Hepatocyte (in vitro differentiated cells): ENCODE data around the gene SFT2D1. TPM values are rescaled to one million over a fixed set of nuclear protein-coding genes. Genes with fewer than 3 reads are reported as not detected.

Experiments
- DNase-seq: peaks from one replicate; pipeline ENCODE4 v3.0.0-alpha.2; 2016; ENCODE audit warnings: low spot score
- H2AFZ ChIP-seq: fragments of 200-600 bp; sonication (generic); 2 replicates; pipeline ENCODE4 v1.6.0; 2016; ENCODE audit warnings: antibody characterized with exemption, mild to moderate bottlenecking
- H3K27ac ChIP-seq: fragments of 200-600 bp; sonication (generic); 2 replicates; pipeline ENCODE4 v1.5.1; 2016; ENCODE audit warnings: mild to moderate bottlenecking
- H3K27me3 ChIP-seq: fragments of 200-600 bp; sonication (generic); 2 replicates; pipeline ENCODE4 v1.6.1; 2016
- H3K36me3 ChIP-seq: fragments of 200-600 bp; sonication (generic); replicated peaks from 2 replicates; pipeline ENCODE4 v1.5.1; 2016; ENCODE audit warnings: low read depth; ENCODE audit not compliant: insufficient read depth
- H3K4me1 ChIP-seq: fragments of 200-600 bp; sonication (generic); 2 replicates; pipeline ENCODE4 v1.5.1; 2016; ENCODE audit warnings: mild to moderate bottlenecking, moderate library complexity; ENCODE audit not compliant: insufficient read depth
- H3K4me2 ChIP-seq: fragments of 200-600 bp; sonication (generic); 2 replicates; pipeline ENCODE4 v1.6.0; 2016
- H3K4me3 ChIP-seq: fragments of 200-600 bp; sonication (generic); 2 replicates; pipeline ENCODE4 v1.5.1; 2016; ENCODE audit warnings: mild to moderate bottlenecking
- H3K79me2 ChIP-seq: fragments of 200-600 bp; sonication (generic); 2 replicates; pipeline ENCODE4 v1.6.0; 2017; ENCODE audit warnings: mild to moderate bottlenecking
- H3K9me2 ChIP-seq: fragments of 200-600 bp; sonication (generic); replicated peaks from 2 replicates; pipeline ENCODE4 v1.6.0; 2017; ENCODE audit warnings: mild to moderate bottlenecking; ENCODE audit not compliant: insufficient read depth
- H3K9me3 ChIP-seq: fragments of 200-600 bp; sonication (generic); 2 replicates; pipeline ENCODE4 v1.5.1; 2016; ENCODE audit warnings: low read depth, mild to moderate bottlenecking
- H4K20me1 ChIP-seq: fragments of 200-600 bp; sonication (generic); 2 replicates; pipeline ENCODE4 v1.6.0; 2016; ENCODE audit warnings: mild to moderate bottlenecking; ENCODE audit not compliant: insufficient read depth, poor library complexity, severe bottlenecking
- EZH2 ChIP-seq: fragments of 200-600 bp; sonication (generic); IDR thresholded peaks from 2 replicates; pipeline ENCODE4 v1.6.1; 2016; ENCODE audit warnings: antibody characterized with exemption, mild to moderate bottlenecking, borderline replicate concordance
- EZH2phosphoT487 ChIP-seq: fragments of 200-600 bp; sonication (generic); IDR thresholded peaks from one replicate; pipeline ENCODE4 v1.6.1; 2018; ENCODE audit warnings: antibody characterized with exemption, mild to moderate bottlenecking, low read depth, moderate library complexity; ENCODE audit not compliant: unreplicated experiment, severe bottlenecking
- WGBS: methylation state at CpG from one replicate; pipeline ENCODE4 v1.1.6; 2016; ENCODE audit warnings: low lambda C conversion rate; ENCODE audit errors: missing lambda C conversion rate; 5-methylcytosine and 5-hydroxymethylcytosine counted together
- polyA plus RNA-seq: library from polyadenylated mRNA; unstranded; fragments of >200 nt; fragmentation: Nextera tagmentation; extraction: Ambion mirVana; gene quantifications from 2 replicates; pipeline ENCODE4 v1.2.1, GENCODE V29; 2016
- total RNA-seq: library from RNA; depleted of rRNA; stranded (reverse); fragments of >200 nt; gene quantifications from 2 replicates; pipeline ENCODE4 v1.2.3, GENCODE V29; 2014
- TF ChIP-seq, protein P1 (sequence below): fragments of 200-600 bp; sonication (generic); IDR thresholded peaks from 2 replicates; pipeline ENCODE4 v1.5.1; 2016; ENCODE audit warnings: antibody characterized with exemption, mild to moderate bottlenecking; ENCODE audit not compliant: poor library complexity

SFT2D1 gene
- total and polyA plus RNA-seq, 2 experiments from 2014 or later = 51.6 to 83.0 TPM

DNA sequence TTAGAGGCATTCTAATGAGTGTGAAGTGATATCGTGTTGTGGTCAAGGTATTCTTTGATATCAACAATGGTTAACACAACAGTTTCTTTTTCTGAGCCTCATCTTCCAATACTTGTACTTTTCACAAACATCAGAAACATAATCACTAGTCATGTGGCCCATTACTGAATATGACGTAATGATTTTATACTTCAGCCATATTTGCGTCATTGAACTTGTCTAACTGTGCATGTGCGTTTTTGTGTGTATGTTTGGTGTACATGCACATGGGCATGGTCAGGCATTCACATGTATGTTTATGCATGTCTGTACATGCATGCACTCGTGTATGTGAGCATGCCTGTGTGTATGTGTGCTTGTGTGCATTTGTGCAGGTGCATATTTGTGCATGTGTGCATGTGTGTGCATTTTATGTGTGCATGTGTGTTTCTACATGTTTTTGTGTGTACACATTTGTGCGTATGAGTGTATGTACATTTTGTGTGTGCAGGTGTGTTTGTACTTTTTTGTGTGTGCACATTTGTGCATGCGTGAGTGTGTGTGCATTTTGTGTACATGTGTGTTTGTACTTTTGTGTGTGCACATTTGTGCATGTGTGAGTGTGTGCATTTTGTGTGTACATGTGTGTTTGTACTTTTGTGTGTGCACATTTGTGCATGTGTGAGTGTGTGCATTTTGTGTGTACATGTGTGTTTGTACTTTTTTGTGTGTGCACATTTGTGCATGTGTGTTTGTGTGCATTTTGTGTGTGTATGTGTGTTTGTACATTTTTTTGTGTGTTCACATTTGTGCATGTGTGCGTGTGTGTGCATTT lies 63.6 kb downstream of the SFT2D1 start:
- Histone ChIP-seq H3K9me3 (no peaks in the 10 kb centered on the region), H2AFZ (no peak overlapping the region), H3K4me1 (no peaks in the 10 kb centered on the region), H3K36me3 (no peaks in the 10 kb centered on the region), H4K20me1 (no peaks in the 10 kb centered on the region), H3K27me3 (peaks cover 12% of the 10 kb centered on the region), H3K27ac (no peak overlapping the region), H3K9me2 (no peaks in the 10 kb centered on the region), H3K79me2 (no peaks in the 10 kb centered on the region), H3K4me2 (no peak overlapping the region), H3K4me3 (no peak overlapping the region)
- no peak for DNase-seq
- TF ChIP-seq EZH2 (no peak), EZH2phosphoT487 (no peak)
- TF ChIP-seq, protein P1, sequence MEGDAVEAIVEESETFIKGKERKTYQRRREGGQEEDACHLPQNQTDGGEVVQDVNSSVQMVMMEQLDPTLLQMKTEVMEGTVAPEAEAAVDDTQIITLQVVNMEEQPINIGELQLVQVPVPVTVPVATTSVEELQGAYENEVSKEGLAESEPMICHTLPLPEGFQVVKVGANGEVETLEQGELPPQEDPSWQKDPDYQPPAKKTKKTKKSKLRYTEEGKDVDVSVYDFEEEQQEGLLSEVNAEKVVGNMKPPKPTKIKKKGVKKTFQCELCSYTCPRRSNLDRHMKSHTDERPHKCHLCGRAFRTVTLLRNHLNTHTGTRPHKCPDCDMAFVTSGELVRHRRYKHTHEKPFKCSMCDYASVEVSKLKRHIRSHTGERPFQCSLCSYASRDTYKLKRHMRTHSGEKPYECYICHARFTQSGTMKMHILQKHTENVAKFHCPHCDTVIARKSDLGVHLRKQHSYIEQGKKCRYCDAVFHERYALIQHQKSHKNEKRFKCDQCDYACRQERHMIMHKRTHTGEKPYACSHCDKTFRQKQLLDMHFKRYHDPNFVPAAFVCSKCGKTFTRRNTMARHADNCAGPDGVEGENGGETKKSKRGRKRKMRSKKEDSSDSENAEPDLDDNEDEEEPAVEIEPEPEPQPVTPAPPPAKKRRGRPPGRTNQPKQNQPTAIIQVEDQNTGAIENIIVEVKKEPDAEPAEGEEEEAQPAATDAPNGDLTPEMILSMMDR = no peak
- 87% methylated on average over 8 of the region's 8 CpGs for WGBS

DNA sequence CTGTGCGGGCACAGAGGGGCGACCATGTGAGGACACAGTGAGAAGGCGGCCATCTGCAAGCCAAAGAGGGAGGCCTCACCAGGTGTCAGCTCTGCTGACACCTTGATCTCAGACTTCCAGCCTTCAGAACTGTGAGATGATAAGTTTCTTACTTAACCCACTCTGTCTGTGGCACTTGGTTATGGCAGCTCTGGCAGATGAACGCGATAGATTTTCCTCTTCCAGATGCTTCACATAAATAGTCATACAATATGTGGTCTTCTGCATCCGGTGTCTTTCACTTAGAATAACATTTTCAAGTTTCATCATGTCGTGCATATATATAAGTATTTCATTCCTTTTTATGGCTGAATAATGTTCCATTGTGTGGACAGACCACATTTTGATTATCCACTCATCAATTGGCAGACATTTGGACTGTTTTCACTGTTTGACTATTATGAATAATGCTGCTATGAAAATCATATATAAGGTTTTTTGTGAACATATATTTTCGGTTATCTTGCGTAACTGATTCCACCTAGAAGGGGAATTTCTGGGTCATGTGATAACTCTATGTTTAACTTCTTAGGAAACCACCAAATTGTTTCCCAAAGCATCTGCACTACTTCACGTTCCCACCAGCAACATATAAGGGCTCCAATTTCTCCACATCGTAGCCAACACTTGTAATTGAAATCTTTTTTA lies 64.3 kb downstream of the SFT2D1 start:
- Histone ChIP-seq H3K36me3 (no peaks in the 10 kb centered on the region), H3K79me2 (no peaks in the 10 kb centered on the region), H2AFZ (no peak overlapping the region), H3K9me2 (no peaks in the 10 kb centered on the region), H3K4me3 (no peak overlapping the region), H3K27me3 (peaks cover 7% of the 10 kb centered on the region), H4K20me1 (no peaks in the 10 kb centered on the region), H3K9me3 (no peaks in the 10 kb centered on the region), H3K4me2 (no peak overlapping the region), H3K27ac (no peak overlapping the region), H3K4me1 (no peaks in the 10 kb centered on the region)
- no peak for DNase-seq
- WGBS = 93% methylated on average over 11 of the region's 11 CpGs
- TF ChIP-seq, protein P1 = no peak
- TF ChIP-seq EZH2 (no peak), EZH2phosphoT487 (no peak)

DNA sequence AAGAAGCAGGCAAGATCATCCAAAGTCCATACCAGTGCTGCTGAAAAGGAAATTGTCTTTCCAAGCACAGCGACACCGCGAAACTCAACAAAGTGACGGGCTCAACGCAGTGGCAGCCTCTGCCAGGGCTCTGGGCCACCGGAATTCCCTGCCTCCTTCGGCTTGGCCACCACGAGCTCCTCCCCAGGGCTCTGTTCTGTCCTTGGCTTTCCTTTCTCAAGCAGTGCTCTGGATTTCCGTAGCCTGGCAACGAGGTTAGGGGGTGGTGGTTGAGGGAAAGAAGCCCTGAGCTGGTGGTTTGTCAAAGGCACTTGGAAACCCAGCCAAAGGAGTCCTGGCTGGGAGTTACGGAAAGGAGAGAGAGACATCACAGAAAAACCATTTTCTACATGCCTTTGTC lies 65.3 kb downstream of the SFT2D1 start:
- Histone ChIP-seq H3K9me2 (no peaks in the 10 kb centered on the region), H4K20me1 (no peaks in the 10 kb centered on the region), H3K4me3 (no peak overlapping the region), H3K27ac (no peak overlapping the region), H2AFZ (no peak overlapping the region), H3K4me2 (no peak overlapping the region), H3K27me3 (peaks cover 3% of the 10 kb centered on the region), H3K9me3 (no peaks in the 10 kb centered on the region), H3K4me1 (no peaks in the 10 kb centered on the region), H3K36me3 (no peaks in the 10 kb centered on the region), H3K79me2 (no peaks in the 10 kb centered on the region)
- TF ChIP-seq EZH2phosphoT487 (no peak), EZH2 (no peak)
- TF ChIP-seq, protein P1 = no peak
- WGBS = 75% methylated on average over 11 of the region's 11 CpGs
- DNase-seq = no peak
